Mammary epithelial cell (primary cell): ENCODE measurements around the gene GPR37L1.

Experiments used
- CTCF ChIP-seq, 2 donors: IDR thresholded peaks in 1 of 2; conservative IDR thresholded peaks in 1 of 2; 2 replicates each; pipeline ENCODE4 v1.5.1; 2011 to 2012; ENCODE audit warnings: inconsistent platforms in 2 of 2, low read length in 2 of 2, mild to moderate bottlenecking in 2 of 2, control low read depth in 1 of 2, low read depth in 1 of 2; ENCODE audit not compliant: insufficient read depth in 1 of 2; ENCODE audit errors: extremely low read depth in 1 of 2
- EZH2 ChIP-seq: IDR thresholded peaks from 2 replicates; pipeline ENCODE4 v1.6.1; 2012; ENCODE audit warnings: low read length, inconsistent platforms, borderline replicate concordance

- TF ChIP-seq CTCF (conservative IDR thresholded peaks at IDR 0.05 in 1 of 2, IDR thresholded peaks at IDR 0.05 in 1 of 2; ENCODE audit: extremely low read depth in 1 of 2, insufficient read depth in 1 of 2, low read depth in 1 of 2, low read length in 2 of 2) (peak; percentile 40 to 43), EZH2 (no peak)
These were observed 32.2 kb downstream of the GPR37L1 start for GRCh38 chr1:202154766-202155477.
